Calu3 (cell line): ENCODE data around the gene TM4SF18. TPM values are rescaled to one million over a fixed set of nuclear protein-coding genes. Genes with fewer than 3 reads are reported as not detected.
A peak's percentile ranks its signal among the peaks of the same experiment; 100 is the strongest.

ENCODE experiments used
- BruUV-seq: library from RNA; stranded (reverse); fragments of 400-500 nt; replicated peaks from 2 replicates; lab custom pipeline; 2021; lab: Mats Ljungman, UMichigan
- CTCF ChIA-PET: fragments of 300-600 bp; sonication (Branson Sonifier 250); formaldehyde crosslinking; loops from one replicate; lab custom pipeline; 2022; ENCODE audit warnings: antibody characterized with exemption; lab: Charles Lee
- DNase-seq: peaks from one replicate; pipeline ENCODE4 v3.0.0; 2022
- H3K27ac Mint-ChIP-seq: one replicate; pipeline ENCODE4 v1.8.0; 2022; ENCODE audit warnings: mixed read lengths; ENCODE audit not compliant: unreplicated experiment
- H3K27me3 Mint-ChIP-seq: one replicate; pipeline ENCODE4 v1.8.0; 2022; ENCODE audit warnings: mixed read lengths; ENCODE audit not compliant: unreplicated experiment
- H3K36me3 Mint-ChIP-seq: one replicate; pipeline ENCODE4 v1.8.0; 2022; ENCODE audit warnings: mild to moderate bottlenecking, moderate library complexity, mixed read lengths; ENCODE audit not compliant: insufficient read depth, unreplicated experiment
- H3K4me1 Mint-ChIP-seq: one replicate; pipeline ENCODE4 v1.8.0; 2022; ENCODE audit warnings: mild to moderate bottlenecking, low read depth, mixed read lengths; ENCODE audit not compliant: unreplicated experiment
- H3K4me3 Mint-ChIP-seq: one replicate; pipeline ENCODE4 v1.8.0; 2022; ENCODE audit warnings: mild to moderate bottlenecking, low read depth, moderate library complexity, mixed read lengths; ENCODE audit not compliant: unreplicated experiment
- H3K9me3 Mint-ChIP-seq: one replicate; pipeline ENCODE4 v1.8.0; 2022; ENCODE audit warnings: low read depth, mixed read lengths; ENCODE audit not compliant: unreplicated experiment
- intact Hi-C: fragments of 100-400 bp; cut with micrococcal nuclease; formaldehyde crosslinking; loops from one replicate; pipeline ENCODE4 v1.10.0; 2022; ENCODE audit not compliant: unreplicated experiment
- total RNA-seq: library from RNA; stranded (reverse); gene quantifications from 2 replicates; pipeline ENCODE4 v1.2.3, GENCODE V29; 2022
- TF ChIP-seq, protein P1 (sequence below): fragments of 200-600 bp; IDR thresholded peaks from one replicate; pipeline ENCODE4 v1.8.0; 2022; ENCODE audit warnings: antibody characterized with exemption; ENCODE audit not compliant: unreplicated experiment

Gene TM4SF18
- total RNA-seq, 1 experiment from 2014 or later: 0.21 TPM

DNA sequence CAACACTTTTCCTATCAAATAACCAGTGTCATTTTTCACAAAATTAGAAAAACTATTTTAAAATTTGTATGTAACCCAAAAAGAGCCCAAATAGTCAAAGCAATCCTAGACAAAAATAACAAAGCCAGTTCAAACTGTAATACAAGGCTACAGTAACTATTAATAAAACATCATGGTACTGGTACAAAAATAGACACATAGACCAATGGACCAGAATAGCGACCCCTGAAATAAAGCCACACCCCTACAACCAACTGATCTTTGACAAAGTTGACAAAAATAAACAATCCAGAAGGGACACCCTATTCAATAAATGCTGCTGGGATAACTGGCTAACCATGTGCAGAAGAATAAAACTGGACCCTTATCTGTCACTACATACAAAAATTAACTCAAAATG is 19.9 kb downstream of the TM4SF18 start:
- Mint-ChIP-seq H3K27ac (no peak overlapping the region), H3K27me3 (no peaks in the 10 kb centered on the region), H3K4me1 (peaks cover 74% of the 10 kb centered on the region), H3K36me3 (no peaks in the 10 kb centered on the region), H3K4me3 (no peak overlapping the region), H3K9me3 (peaks cover 2% of the 10 kb centered on the region)
- CTCF ChIA-PET: interaction anchor here (1.9 kb wide), 1 partner anchor 13 kb away, joined by 7 read pairs; no protein-coding TSS in a partner anchor
- intact Hi-C loops: no loop called here
- no peak for DNase-seq
- TF ChIP-seq, protein P1, sequence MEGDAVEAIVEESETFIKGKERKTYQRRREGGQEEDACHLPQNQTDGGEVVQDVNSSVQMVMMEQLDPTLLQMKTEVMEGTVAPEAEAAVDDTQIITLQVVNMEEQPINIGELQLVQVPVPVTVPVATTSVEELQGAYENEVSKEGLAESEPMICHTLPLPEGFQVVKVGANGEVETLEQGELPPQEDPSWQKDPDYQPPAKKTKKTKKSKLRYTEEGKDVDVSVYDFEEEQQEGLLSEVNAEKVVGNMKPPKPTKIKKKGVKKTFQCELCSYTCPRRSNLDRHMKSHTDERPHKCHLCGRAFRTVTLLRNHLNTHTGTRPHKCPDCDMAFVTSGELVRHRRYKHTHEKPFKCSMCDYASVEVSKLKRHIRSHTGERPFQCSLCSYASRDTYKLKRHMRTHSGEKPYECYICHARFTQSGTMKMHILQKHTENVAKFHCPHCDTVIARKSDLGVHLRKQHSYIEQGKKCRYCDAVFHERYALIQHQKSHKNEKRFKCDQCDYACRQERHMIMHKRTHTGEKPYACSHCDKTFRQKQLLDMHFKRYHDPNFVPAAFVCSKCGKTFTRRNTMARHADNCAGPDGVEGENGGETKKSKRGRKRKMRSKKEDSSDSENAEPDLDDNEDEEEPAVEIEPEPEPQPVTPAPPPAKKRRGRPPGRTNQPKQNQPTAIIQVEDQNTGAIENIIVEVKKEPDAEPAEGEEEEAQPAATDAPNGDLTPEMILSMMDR: no peak
- BruUV-seq: no TSS peak

DNA sequence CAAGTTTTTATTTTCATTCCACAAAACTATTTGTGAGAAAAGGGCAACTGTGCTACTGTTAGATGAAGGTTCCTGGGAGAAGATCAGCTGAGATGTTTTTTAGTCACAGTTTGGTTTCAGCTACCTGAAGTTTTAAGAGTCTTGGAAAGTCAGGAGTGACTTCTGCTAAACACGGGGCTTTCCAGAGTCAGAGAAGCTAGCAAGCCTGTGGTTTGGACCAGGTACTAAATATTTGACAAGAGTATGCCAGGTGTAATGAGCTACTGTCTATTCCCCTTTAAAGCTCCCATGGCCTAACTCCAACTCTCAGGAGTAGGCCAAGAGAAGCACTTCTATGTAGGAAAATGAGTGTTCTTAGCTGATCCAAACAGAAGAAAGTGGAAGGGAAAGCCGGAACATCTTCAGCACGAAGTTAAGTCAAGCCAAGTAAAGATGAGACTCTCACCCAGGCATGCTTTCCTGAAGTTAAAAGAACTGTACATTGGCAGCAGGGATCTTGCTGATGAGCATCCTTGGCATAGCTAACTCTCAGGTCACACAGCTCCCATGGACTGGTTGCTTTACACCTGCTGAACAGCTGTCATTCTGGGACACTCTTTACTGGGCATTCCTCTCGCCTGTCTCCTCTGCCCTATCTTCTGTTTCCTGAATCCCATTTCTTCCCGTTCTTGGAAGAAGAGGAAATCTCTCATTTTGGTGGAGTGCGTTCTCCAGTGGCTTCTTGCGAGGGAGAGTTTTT is 22.5 kb downstream of the TM4SF18 start:
- H3K4me3 Mint-ChIP-seq: no peak overlapping the region
- peaks cover 61% of the 10 kb centered on the region for H3K4me1 Mint-ChIP-seq
- H3K27ac Mint-ChIP-seq: peak overlapping the region; percentile 24
- no peaks in the 10 kb centered on the region for H3K36me3 Mint-ChIP-seq
- CTCF ChIA-PET: interaction anchor here (1.0 to 3.0 kb wide), 4 partner anchors 11 to 58 kb away, joined by 3 to 11 read pairs (median 4); no protein-coding TSS in a partner anchor
- no TSS peak for BruUV-seq
- peaks cover 2% of the 10 kb centered on the region for H3K9me3 Mint-ChIP-seq
- no peak for DNase-seq
- TF ChIP-seq, protein P1: no peak
- H3K27me3 Mint-ChIP-seq: no peaks in the 10 kb centered on the region
- intact Hi-C loops: no loop called here

DNA sequence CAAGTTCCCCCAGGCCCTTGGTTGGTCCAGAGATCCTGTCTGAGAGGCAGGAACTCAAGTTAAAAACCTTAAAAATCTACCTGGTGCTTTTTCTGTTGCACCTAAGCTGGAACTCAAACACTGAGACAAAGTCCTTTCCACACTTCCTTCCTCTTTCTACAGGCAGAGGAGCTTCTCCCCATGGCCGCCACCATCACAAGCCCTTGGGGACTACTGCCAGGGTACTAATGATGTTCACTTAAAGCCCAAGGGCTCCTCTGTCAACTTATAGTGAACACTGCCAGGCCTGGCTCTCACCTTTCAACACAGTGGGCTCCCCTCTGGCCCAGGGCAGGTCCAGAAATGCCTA is 26.0 kb downstream of the TM4SF18 start:
- CTCF ChIA-PET: no interaction called here
- BruUV-seq: no TSS peak
- TF ChIP-seq, protein P1: no peak
- Mint-ChIP-seq H3K4me1 (peaks cover 27% of the 10 kb centered on the region), H3K36me3 (no peaks in the 10 kb centered on the region), H3K27me3 (no peaks in the 10 kb centered on the region), H3K27ac (no peak overlapping the region), H3K9me3 (peaks cover 6% of the 10 kb centered on the region), H3K4me3 (no peak overlapping the region)
- intact Hi-C loops: no loop called here
- no peak for DNase-seq

DNA sequence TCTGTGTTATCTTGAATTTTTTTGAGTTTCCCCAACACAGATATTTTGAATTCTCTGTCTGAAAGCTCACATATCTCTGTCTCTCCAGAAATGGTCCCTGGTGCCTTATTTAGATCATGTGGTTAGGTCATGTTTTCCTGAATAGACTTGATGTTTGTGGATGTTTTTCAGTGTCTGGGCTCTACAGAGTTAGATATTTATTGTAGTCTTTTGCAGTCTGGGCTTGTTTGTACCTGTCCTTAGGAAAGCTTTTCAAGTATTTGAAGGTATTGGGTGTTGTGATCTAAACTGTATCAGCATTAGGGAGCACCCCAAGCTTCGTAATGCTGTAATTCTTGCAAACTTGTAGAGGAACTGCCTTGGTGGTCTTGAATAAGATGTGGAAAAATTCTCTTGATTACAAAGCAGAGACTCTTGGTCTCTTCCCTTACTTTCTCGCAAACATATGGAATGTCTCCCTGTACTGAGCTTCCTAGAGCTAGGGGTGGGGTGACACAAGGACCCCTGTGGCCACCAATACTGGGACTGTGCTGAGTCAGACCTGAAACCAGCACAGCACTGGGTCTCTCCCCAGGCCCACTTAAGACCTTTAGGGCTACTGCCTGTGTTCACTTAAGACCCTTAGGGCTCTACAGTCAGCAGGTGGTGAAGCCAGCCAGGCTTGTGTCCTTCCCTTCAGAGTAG is 26.5 kb downstream of the TM4SF18 start:
- Mint-ChIP-seq H3K36me3 (no peaks in the 10 kb centered on the region), H3K4me1 (peaks cover 27% of the 10 kb centered on the region), H3K27me3 (no peaks in the 10 kb centered on the region), H3K27ac (no peak overlapping the region), H3K9me3 (peaks cover 6% of the 10 kb centered on the region), H3K4me3 (no peak overlapping the region)
- BruUV-seq: no TSS peak
- DNase-seq: no peak
- intact Hi-C loops: no loop called here
- TF ChIP-seq, protein P1: no peak
- CTCF ChIA-PET: interaction anchor here (0.6 to 0.9 kb wide), 2 partner anchors 8 to 352 kb away, joined by 3 to 6 read pairs; no protein-coding TSS in a partner anchor
